ENCODE measurements around the gene INSYN2B.

DNA sequence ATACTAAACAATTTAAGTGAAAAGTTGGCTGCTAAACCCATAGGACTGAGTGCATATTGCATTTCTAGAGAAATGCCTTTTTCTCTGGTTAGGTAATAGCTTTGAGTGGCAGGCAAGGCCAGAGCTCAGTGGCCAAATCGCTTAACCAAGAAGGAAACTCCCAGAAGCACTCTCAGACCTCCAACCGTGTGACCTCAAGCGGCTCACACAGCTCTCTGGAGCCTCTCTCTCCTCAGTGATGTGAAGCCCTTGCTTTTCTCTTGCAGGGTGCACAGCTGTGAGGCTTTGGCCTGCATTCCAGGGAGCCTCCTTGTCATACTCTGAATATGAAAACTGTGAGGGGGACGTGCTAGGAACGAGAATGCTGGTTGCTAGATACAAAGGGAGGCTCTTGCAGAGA is 106.7 kb downstream of the INSYN2B start:
- TF ChIP-seq, protein P1, sequence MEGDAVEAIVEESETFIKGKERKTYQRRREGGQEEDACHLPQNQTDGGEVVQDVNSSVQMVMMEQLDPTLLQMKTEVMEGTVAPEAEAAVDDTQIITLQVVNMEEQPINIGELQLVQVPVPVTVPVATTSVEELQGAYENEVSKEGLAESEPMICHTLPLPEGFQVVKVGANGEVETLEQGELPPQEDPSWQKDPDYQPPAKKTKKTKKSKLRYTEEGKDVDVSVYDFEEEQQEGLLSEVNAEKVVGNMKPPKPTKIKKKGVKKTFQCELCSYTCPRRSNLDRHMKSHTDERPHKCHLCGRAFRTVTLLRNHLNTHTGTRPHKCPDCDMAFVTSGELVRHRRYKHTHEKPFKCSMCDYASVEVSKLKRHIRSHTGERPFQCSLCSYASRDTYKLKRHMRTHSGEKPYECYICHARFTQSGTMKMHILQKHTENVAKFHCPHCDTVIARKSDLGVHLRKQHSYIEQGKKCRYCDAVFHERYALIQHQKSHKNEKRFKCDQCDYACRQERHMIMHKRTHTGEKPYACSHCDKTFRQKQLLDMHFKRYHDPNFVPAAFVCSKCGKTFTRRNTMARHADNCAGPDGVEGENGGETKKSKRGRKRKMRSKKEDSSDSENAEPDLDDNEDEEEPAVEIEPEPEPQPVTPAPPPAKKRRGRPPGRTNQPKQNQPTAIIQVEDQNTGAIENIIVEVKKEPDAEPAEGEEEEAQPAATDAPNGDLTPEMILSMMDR (IDR thresholded peaks at IDR 0.05) = no peak
- TF ChIP-seq, protein P2, sequence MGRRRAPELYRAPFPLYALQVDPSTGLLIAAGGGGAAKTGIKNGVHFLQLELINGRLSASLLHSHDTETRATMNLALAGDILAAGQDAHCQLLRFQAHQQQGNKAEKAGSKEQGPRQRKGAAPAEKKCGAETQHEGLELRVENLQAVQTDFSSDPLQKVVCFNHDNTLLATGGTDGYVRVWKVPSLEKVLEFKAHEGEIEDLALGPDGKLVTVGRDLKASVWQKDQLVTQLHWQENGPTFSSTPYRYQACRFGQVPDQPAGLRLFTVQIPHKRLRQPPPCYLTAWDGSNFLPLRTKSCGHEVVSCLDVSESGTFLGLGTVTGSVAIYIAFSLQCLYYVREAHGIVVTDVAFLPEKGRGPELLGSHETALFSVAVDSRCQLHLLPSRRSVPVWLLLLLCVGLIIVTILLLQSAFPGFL (CRISPR knock-in tag; IDR thresholded peaks at IDR 0.05; ENCODE audit: borderline replicate concordance) = no peak
- no peak for TF ChIP-seq MAX (CRISPR knock-in tag; IDR thresholded peaks at IDR 0.05)
- TF ChIP-seq, protein P3, sequence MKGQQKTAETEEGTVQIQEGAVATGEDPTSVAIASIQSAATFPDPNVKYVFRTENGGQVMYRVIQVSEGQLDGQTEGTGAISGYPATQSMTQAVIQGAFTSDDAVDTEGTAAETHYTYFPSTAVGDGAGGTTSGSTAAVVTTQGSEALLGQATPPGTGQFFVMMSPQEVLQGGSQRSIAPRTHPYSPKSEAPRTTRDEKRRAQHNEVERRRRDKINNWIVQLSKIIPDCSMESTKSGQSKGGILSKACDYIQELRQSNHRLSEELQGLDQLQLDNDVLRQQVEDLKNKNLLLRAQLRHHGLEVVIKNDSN (CRISPR knock-in tag; IDR thresholded peaks at IDR 0.05) = no peak
- TF ChIP-seq CREB1 (CRISPR knock-in tag; IDR thresholded peaks at IDR 0.05) = no peak
- TF ChIP-seq, protein P4, sequence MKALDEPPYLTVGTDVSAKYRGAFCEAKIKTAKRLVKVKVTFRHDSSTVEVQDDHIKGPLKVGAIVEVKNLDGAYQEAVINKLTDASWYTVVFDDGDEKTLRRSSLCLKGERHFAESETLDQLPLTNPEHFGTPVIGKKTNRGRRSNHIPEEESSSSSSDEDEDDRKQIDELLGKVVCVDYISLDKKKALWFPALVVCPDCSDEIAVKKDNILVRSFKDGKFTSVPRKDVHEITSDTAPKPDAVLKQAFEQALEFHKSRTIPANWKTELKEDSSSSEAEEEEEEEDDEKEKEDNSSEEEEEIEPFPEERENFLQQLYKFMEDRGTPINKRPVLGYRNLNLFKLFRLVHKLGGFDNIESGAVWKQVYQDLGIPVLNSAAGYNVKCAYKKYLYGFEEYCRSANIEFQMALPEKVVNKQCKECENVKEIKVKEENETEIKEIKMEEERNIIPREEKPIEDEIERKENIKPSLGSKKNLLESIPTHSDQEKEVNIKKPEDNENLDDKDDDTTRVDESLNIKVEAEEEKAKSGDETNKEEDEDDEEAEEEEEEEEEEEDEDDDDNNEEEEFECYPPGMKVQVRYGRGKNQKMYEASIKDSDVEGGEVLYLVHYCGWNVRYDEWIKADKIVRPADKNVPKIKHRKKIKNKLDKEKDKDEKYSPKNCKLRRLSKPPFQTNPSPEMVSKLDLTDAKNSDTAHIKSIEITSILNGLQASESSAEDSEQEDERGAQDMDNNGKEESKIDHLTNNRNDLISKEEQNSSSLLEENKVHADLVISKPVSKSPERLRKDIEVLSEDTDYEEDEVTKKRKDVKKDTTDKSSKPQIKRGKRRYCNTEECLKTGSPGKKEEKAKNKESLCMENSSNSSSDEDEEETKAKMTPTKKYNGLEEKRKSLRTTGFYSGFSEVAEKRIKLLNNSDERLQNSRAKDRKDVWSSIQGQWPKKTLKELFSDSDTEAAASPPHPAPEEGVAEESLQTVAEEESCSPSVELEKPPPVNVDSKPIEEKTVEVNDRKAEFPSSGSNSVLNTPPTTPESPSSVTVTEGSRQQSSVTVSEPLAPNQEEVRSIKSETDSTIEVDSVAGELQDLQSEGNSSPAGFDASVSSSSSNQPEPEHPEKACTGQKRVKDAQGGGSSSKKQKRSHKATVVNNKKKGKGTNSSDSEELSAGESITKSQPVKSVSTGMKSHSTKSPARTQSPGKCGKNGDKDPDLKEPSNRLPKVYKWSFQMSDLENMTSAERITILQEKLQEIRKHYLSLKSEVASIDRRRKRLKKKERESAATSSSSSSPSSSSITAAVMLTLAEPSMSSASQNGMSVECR (CRISPR knock-in tag; IDR thresholded peaks at IDR 0.05; ENCODE audit: borderline replicate concordance) = no peak
- TF ChIP-seq IRF2 (CRISPR knock-in tag; IDR thresholded peaks at IDR 0.05; ENCODE audit: borderline replicate concordance, low read depth) = no peak
- no peak for TF ChIP-seq FOXJ3 (CRISPR knock-in tag; IDR thresholded peaks at IDR 0.05; ENCODE audit: borderline replicate concordance)
- no peak for TF ChIP-seq ZNF232 (CRISPR knock-in tag; IDR thresholded peaks at IDR 0.05)
- no peak for TF ChIP-seq CBFB (CRISPR knock-in tag; IDR thresholded peaks at IDR 0.05; ENCODE audit: low read depth)
- TF ChIP-seq JUN (CRISPR knock-in tag; IDR thresholded peaks at IDR 0.05) = no peak
- no peak for TF ChIP-seq SOX15 (CRISPR knock-in tag; IDR thresholded peaks at IDR 0.05)
- no peak for TF ChIP-seq ZNF121 (CRISPR knock-in tag; IDR thresholded peaks at IDR 0.05)

All from WTC11 (cell line).